ENCODE measurements around the gene UBE2L6.
A peak's percentile ranks its signal among the peaks of the same experiment; 100 is the strongest.

Gene UBE2L6

DNA sequence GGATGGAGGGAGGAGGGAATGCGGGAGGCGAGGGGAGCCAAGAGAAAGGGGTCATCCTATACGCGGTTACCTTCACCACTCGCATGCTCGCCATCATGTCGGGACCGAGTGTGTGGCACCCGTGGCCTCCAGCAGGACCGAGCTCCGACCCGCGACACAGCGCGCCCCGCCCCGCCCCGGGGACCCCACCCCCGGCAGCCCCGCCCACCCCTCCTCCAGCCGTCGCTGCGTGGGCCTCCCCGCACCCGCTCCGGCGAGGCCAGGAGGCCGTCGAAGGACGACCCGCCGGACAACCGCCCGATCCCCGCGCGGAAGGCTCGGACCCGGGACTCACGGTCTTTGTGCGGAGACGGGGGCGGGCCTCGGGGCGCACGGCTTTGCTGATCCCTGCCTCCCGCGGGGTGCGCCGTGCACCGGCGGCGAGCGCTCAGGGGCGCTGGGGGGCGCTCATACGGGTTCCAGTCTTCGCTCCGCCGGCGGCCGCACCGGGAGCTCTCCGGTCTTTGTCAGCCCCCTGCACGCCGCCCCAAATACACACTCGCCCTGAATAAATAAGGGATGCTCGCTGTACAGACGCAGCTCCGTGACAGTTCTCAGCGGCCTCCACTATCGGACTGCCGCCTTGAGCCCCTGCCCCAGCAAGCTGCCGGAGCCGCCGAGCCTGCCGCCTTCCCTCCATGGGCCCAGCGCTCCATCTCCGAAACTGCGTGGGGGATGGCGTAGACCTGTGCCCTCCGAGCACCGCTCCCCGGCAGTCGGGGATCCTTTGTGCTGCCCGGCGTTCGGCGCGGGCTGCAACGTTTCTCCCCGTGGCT is at the start of gene UBE2L6:
TSS of gene UBE2L6 (minus strand) at position 158 of the 815 bp plus-strand sequence. CDS start at position 97, 61 bp downstream.
- peak; percentile 23 to 70 (median 38) for DNase-seq

DNA sequence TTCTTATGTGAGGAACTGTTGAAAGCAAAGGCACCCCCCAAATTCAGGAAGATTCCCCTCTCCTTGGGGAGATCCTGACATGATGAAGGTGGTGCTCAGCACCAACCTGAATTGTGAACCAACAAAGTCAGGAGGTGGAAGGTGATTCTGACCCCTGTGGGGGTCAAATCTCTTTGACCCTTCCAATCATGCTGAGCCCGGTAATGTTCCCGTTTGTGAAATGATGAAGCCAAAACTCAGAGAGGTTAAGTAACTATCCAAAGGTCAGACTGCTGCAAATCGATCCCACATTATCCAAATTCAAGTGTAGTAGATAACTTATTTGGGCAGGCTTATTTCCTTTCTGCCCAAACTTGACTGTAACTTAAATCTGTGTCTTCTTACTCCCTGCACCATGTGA is 49.1 kb upstream of the UBE2L6 start:
- DNase-seq: no peak

DNA sequence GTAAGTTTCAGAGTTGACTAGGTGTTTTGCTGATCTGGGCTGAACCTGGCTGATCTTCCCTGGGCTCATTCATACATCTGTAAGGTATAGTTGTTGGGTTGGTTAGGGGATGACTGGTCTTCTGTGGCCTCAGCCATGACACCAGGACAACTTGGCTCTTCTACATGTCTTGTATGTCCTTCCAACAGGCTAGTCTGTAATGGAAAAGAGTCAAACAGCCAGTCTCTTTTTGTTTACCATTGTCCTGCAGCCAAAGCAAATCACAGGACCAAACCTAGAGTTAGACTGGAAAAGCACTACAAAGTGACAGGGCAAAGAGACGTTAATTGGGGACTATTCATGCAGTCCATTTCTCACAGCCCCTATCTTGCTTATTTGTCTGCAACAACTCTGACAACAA is 47.8 kb upstream of the UBE2L6 start:
- DNase-seq: no peak

DNA sequence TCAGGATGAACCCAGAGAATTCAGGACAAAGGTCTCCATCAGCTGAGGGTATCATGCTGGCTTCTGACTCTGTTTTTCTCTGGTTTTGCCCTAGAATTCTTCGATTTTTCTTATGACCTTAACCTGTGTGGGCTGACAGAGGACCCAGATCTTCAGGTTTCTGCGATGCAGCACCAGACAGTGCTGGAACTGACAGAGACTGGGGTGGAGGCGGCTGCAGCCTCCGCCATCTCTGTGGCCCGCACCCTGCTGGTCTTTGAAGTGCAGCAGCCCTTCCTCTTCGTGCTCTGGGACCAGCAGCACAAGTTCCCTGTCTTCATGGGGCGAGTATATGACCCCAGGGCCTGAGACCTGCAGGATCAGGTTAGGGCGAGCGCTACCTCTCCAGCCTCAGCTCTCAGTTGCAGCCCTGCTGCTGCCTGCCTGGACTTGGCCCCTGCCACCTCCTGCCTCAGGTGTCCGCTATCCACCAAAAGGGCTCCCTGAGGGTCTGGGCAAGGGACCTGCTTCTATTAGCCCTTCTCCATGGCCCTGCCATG is 46.8 kb upstream of the UBE2L6 start:
- no peak for DNase-seq

GRCh38 chr11:57610170-57610569 is 42.7 kb upstream of the UBE2L6 start:
- DNase-seq: no peak

DNA sequence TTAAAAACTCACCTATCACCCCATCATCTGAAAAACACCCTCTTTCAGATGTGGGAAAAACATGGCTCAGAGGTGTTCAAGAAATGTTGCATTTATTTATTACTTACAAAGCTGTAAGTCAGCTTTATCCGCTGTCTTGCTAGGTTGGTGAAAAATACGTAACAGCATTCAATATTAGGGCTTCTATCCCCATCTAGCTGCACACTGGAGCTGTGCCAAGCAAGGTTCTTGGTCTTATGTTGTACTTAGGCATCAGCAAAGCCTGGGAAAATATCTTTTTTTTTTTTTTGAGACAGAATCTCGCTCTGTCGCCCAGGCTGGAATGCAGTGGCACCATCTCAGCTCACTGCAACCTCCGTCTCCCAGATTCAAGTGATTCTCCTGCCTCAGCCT is 37.6 kb upstream of the UBE2L6 start:
- DNase-seq: no peak

DNA sequence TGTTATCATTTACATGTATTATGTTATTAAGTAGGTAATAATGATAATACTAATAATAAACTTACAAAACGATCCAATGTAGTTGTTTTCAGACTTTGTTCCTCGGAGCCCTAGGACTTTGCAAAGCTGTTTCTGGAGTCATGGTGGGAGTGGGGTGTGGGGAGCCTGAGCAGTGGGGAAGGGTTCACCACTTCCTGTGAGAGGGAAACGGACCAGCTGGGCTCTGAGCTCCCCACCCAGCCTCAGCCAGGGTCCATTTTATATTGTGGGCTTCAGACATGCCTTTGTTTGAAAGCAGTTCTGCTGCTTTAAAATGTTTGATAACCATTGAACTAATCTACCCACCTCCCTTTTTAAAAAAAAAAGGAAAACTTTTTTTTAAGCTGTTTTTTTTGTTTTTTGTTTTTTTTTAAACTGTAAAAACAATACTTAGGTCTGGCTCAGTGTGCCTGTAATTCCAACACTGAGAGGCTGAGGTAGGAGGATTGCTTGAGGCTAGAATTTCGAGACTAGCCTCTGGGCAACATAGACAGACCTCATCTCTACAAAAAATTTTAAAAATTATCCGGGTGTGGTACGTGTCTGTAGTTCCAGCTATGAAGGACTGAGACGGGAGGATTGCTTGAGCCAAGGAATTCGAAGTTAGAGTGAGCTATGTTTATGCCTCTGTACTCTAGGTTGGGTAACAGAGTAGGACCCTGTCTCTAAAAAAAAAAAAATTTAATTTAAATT is 37.0 kb upstream of the UBE2L6 start:
- no peak for DNase-seq

GRCh38 chr11:57601297-57601696 is 33.8 kb upstream of the UBE2L6 start:
- no peak for DNase-seq

GRCh38 chr11:57599381-57599780 is 31.9 kb upstream of the UBE2L6 start:
- no peak for DNase-seq

DNA sequence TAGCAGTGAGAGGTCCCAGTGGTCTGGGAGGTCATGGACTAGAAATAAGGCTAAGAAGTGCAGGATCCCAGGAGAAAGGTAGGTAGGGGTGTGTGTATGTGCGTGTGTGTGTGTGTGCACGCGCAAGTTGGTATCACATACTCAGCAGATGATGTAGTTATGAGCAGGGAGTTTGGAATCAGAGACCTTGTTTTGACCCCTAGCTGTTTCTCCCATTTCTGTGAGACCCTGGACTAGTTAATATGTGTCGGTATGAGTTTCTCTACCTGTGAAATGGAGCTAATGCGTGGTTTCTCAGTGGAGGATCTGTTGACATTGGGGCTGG is 31.3 kb upstream of the UBE2L6 start:
- no peak for DNase-seq

GRCh38 chr11:57597916-57598830 is 30.7 kb upstream of the UBE2L6 start:
- no peak for DNase-seq

DNA sequence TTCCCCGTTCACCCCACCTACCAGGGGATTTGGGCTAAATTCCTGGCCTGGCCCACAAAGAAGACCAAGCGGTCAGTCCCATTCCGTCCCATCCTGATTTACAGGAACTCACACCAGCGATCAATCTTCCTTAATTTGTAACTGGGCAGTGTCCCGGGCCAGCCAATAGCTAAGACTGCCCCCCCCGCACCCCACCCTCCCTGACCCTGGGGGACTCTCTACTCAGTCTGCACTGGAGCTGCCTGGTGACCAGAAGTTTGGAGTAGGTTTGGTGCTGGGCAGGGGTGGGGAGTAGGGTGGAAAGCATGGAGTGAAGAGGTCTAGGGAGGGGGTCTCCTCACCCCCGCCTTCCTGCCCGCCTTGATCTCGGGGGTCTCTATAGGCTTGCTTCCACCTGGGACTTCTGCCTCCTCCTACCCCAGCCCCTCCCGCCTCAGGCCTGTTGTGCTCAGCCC is 30.0 kb upstream of the UBE2L6 start, which contains the start of gene SERPING1:
TSS of gene SERPING1 (plus strand) at position 225 of the 455 bp plus-strand sequence. CDS start 586 bp downstream, outside the sequence.
- no peak for DNase-seq

DNA sequence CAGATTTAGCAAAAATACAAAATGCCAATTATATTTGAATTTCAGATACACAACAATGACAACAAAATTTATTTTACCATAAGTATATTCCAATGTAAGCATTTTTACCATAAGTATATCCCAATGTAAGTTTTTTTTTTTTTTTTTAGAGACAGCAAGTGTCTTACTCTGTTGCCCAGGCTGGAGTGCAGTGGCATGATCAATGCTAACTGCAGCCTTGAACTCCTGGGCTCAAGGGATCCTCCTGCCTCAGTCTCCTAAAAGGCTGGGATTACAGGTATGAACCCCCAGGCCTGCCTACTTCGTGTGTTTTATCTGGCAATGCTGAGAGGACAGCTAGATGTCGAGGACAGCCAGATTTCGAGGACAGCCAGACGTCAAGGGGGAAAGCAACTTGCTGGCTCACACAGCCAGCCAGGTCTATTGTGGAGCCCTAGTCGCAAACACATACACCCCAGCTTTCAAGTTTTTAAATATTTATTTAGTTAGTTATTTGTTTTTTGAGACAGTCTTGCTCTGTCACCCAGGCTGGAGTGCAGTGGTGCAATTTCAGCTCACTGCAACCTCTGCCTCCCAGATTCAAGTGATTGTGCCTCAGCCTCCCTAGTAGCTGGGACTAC is 28.9 kb upstream of the UBE2L6 start:
- no peak for DNase-seq

GRCh38 chr11:57588046-57588710 is 20.7 kb upstream of the UBE2L6 start:
- DNase-seq: no peak

GRCh38 chr11:57586711-57587245 is 19.3 kb upstream of the UBE2L6 start:
- DNase-seq: no peak

GRCh38 chr11:57585301-57585700 is 17.8 kb upstream of the UBE2L6 start:
- DNase-seq: no peak

DNA sequence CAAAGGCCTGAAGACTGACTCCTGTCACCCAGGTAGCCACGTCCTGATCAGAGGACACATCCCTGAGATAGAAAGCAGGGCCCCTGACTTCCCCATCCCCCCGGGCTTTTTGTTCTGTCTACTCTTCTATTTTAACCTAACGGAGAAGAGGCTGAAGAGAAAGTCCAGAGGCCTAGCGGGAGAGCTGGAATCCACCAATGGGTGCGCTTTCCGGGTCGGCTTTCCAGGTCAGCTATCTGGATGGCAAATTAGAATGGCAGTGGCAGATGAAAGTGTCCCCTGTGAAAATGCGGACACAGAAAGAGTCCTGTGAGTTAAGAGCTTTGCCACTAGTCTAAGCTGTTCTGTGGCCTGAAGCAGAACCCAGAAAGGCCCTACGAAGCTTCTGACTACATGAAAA is 16.9 kb upstream of the UBE2L6 start:
- no peak for DNase-seq

DNA sequence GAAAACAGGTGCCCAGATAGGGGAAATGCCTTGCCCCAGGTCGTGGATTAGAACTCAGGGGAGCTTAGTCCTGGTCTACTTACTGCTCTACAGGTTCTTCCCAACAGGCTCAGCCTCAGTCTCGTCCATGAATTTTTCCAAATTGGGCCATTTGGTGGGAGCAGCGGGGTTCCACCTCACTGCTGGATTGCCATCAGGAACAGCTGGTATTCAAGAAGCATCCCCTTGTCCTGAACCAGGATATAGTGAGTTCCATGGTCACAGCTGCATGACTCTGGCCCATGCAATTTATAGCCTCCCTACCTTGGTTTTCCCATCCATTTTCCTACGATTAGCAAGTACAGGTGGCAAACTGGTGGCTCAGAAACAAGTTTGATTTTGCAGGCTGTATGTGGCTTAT is 6.6 kb upstream of the UBE2L6 start:
- no peak for DNase-seq

DNA sequence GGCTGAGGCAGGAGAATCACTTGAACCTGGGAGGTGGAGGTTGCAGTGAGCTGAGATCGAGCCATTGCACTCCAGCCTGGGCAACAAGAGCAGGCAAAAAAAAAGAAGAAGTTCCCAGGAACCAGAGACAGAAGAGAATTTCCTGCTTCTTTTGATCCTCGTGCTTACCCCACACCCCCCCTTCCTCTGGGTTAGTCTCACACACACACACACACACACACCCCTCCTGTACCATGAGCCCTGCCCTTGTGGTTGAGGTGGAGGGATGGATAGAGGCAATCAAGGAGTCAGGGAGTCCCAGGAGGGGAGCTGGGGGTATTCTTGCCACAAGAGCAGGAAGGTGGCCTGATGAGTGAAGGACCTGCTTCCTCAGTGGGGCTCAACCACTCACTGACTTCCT is 4.1 kb upstream of the UBE2L6 start:
- DNase-seq: no peak

DNA sequence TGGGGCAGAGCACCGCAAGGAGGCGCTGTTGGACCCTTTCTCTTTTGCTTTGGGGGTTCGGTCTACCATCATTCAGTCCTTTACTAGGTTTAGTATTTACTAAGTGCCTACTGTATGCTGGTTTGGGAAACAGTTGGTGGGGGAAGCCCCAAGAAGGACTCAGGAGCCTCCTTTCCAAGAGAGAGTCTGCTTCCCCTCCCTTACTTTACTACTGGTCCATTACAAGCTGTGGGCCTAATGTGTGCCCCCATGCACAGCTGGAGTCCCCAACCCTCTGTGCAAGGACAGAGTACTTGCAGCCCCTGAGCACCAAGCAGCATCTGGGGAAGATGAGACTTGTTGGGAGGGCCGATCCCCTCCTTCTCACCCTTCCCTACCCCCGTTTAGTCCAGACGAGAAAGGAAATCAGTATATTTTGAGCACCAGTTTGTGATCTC is 876 bp upstream of the UBE2L6 start:
- peak; percentile 60 to 87 (median 83) for DNase-seq

- no peak for DNase-seq
Observed at GRCh38 chr11:57566905-57567514, 462 bp downstream of the UBE2L6 start.
